HG03575 (cell line): ENCODE data around the gene HLX.

ENCODE experiments used
- ATAC-seq: cut with Tn5 transposase; IDR thresholded peaks from one replicate; pipeline ENCODE4 v1.9.1; 2021; ENCODE audit not compliant: unreplicated experiment, insufficient number of reproducible peaks, low FRiP score; ENCODE audit errors: extremely low read depth

HLX gene

GRCh38 chr1:220894025-220894923, 15.0 kb downstream of the HLX start:
- no peak for ATAC-seq

GRCh38 chr1:220894924-220895256, 15.6 kb downstream of the HLX start:
- ATAC-seq = no peak

- no peak for ATAC-seq
Measured at GRCh38 chr1:220895412-220895946, 16.2 kb downstream of the HLX start.

GRCh38 chr1:220896092-220896491, 16.8 kb downstream of the HLX start:
- no peak for ATAC-seq

GRCh38 chr1:220900842-220901241, 21.6 kb downstream of the HLX start:
- no peak for ATAC-seq

GRCh38 chr1:220901881-220902280, 22.6 kb downstream of the HLX start:
- ATAC-seq = no peak

- ATAC-seq = no peak
Measured at GRCh38 chr1:220902916-220903315, 23.7 kb downstream of the HLX start.

- no peak for ATAC-seq
Measured at GRCh38 chr1:220904876-220905275, 25.6 kb downstream of the HLX start.

- ATAC-seq = no peak
Measured at GRCh38 chr1:220905650-220906560, 26.7 kb downstream of the HLX start.

- ATAC-seq = no peak
Measured at GRCh38 chr1:220906561-220907334, 27.5 kb downstream of the HLX start.

GRCh38 chr1:220908757-220909156, 29.5 kb downstream of the HLX start:
- no peak for ATAC-seq

- ATAC-seq = no peak
Measured at GRCh38 chr1:220910021-220910420, 30.8 kb downstream of the HLX start.

GRCh38 chr1:220914283-220915116, 35.3 kb downstream of the HLX start:
- ATAC-seq = no peak

GRCh38 chr1:220915117-220915440, 35.8 kb downstream of the HLX start:
- no peak for ATAC-seq

GRCh38 chr1:220915954-220916353, 36.7 kb downstream of the HLX start:
- ATAC-seq = no peak

- ATAC-seq = no peak
Measured at GRCh38 chr1:220917101-220917500, 37.9 kb downstream of the HLX start.

GRCh38 chr1:220917535-220918209, 38.4 kb downstream of the HLX start:
- ATAC-seq = no peak
